PC-9 (cell line): ENCODE results near the gene MICAL2. TPM values are rescaled to one million over a fixed set of nuclear protein-coding genes. Genes with fewer than 3 reads are reported as not detected.

Experiments
- BruUV-seq: library from RNA; stranded (reverse); fragments of 400-500 nt; replicated peaks from 2 replicates; lab custom pipeline; 2021; lab: Mats Ljungman, UMichigan
- CTCF ChIA-PET: fragments of 300-600 bp; sonication (Branson Sonifier 250); formaldehyde crosslinking; loops from one replicate; lab custom pipeline; 2022; ENCODE audit warnings: antibody characterized with exemption; lab: Charles Lee
- POLR2A ChIA-PET: fragments of 300-600 bp; sonication (Branson Sonifier 250); formaldehyde crosslinking; loops from one replicate; lab custom pipeline; 2022; ENCODE audit warnings: antibody characterized with exemption; ENCODE audit not compliant: unreplicated experiment; lab: Charles Lee
- DNase-seq, 2 experiments: peaks; one replicate each; pipeline versions ENCODE4 v3.0.0 to v3.0.0-alpha.2; 2015 to 2022; ENCODE audit warnings: mixed read lengths in 1 of 2
- H2AFZ ChIP-seq: fragments of 200-600 bp; sonication (generic); 2 replicates; pipeline ENCODE4 v1.8.1; 2017; ENCODE audit warnings: antibody characterized with exemption
- H3F3A ChIP-seq: fragments of 200-600 bp; sonication (generic); 2 replicates; pipeline ENCODE4 v1.8.1; 2017; ENCODE audit warnings: antibody characterized with exemption, mild to moderate bottlenecking, low read depth; ENCODE audit not compliant: insufficient read depth
- H3K27ac ChIP-seq: fragments of 200-600 bp; sonication (generic); 2 replicates; pipeline ENCODE4 v1.6.1; 2016; ENCODE audit warnings: mixed run types
- H3K27me3 ChIP-seq: fragments of 200-600 bp; sonication (generic); 2 replicates; pipeline ENCODE4 v1.6.1; 2016; ENCODE audit warnings: low read depth, mixed run types; ENCODE audit not compliant: insufficient read depth
- H3K36me3 ChIP-seq: fragments of 200-600 bp; sonication (generic); 2 replicates; pipeline ENCODE4 v1.6.1; 2016; ENCODE audit warnings: low read depth, mixed run types
- H3K4me1 ChIP-seq: fragments of 200-600 bp; sonication (generic); replicated peaks from 2 replicates; pipeline ENCODE4 v1.6.1; 2016; ENCODE audit warnings: mixed run types; ENCODE audit not compliant: insufficient read depth
- H3K4me2 ChIP-seq: fragments of 200-600 bp; sonication (generic); 2 replicates; pipeline ENCODE4 v1.6.1; 2017; ENCODE audit warnings: mixed run types
- H3K4me3 ChIP-seq: fragments of 200-600 bp; sonication (generic); 2 replicates; pipeline ENCODE4 v1.6.1; 2016; ENCODE audit warnings: mixed run types
- H3K79me2 ChIP-seq: fragments of 200-600 bp; sonication (generic); 2 replicates; pipeline ENCODE4 v1.6.1; 2017; ENCODE audit warnings: low read depth, mixed run types
- H3K9me2 ChIP-seq: fragments of 200-600 bp; sonication (generic); 2 replicates; pipeline ENCODE4 v1.8.1; 2017; ENCODE audit warnings: mild to moderate bottlenecking; ENCODE audit not compliant: insufficient read depth
- H3K9me3 ChIP-seq: fragments of 200-600 bp; sonication (generic); 2 replicates; pipeline ENCODE4 v1.8.1; 2016; ENCODE audit warnings: low read depth; ENCODE audit not compliant: insufficient read depth
- H4K20me1 ChIP-seq: fragments of 200-600 bp; sonication (generic); 2 replicates; pipeline ENCODE4 v1.8.1; 2017; ENCODE audit not compliant: insufficient read depth
- CTCF ChIP-seq: fragments of 200-600 bp; sonication (generic); conservative IDR thresholded peaks from 2 replicates; pipeline ENCODE4 v1.6.1; 2017; ENCODE audit warnings: mixed run types, antibody characterized with exemption, mild to moderate bottlenecking, moderate library complexity
- EZH2 ChIP-seq: fragments of 200-600 bp; sonication (generic); IDR thresholded peaks from 2 replicates; pipeline ENCODE4 v1.8.0; 2017; ENCODE audit warnings: antibody characterized with exemption, low read depth
- intact Hi-C: fragments of 100-400 bp; cut with micrococcal nuclease; formaldehyde crosslinking; loops from one replicate; pipeline ENCODE4 v1.10.0; 2022; ENCODE audit not compliant: unreplicated experiment
- total RNA-seq: library from RNA; stranded (reverse); gene quantifications from 2 replicates; pipeline ENCODE4 v1.2.3, GENCODE V29; 2021

Gene MICAL2
- total RNA-seq, 1 experiment from 2014 or later = 32.4 TPM

GRCh38 chr11:12139144-12139881 is 28.9 kb downstream of the MICAL2 start:
- H2AFZ ChIP-seq = no peak overlapping the region
- H3K36me3 ChIP-seq = 0 out of 2 replicates have a peak, but pooled peaks cover 10% of the 10 kb centered on the region
- ChIA-PET CTCF (no interaction called here), POLR2A (no interaction called here)
- H3K4me1 ChIP-seq = peaks cover 27% of the 10 kb centered on the region
- no peak overlapping the region for H3K4me3 ChIP-seq
- intact Hi-C loops = no loop called here
- H3K9me3 ChIP-seq = no peaks in the 10 kb centered on the region
- BruUV-seq = no TSS peak
- H3K27me3 ChIP-seq = no peaks in the 10 kb centered on the region
- no peaks in the 10 kb centered on the region for H3K9me2 ChIP-seq
- no peak for DNase-seq
- no peak overlapping the region for H3K27ac ChIP-seq
- no peaks in the 10 kb centered on the region; the same call in 1 of the 2 replicates for H3F3A ChIP-seq
- H3K79me2 ChIP-seq = 0 out of 2 replicates have a peak, but pooled peaks cover 4% of the 10 kb centered on the region
- no peaks in the 10 kb centered on the region for H4K20me1 ChIP-seq
- no peak overlapping the region for H3K4me2 ChIP-seq
- TF ChIP-seq EZH2 (no peak), CTCF (no peak)

GRCh38 chr11:12140186-12140793 is 29.9 kb downstream of the MICAL2 start:
- CTCF ChIA-PET = no interaction called here
- no TSS peak for BruUV-seq

GRCh38 chr11:12141283-12141682 is 30.9 kb downstream of the MICAL2 start:
- Histone ChIP-seq H2AFZ (no peak overlapping the region), H3K9me3 (no peaks in the 10 kb centered on the region), H3K4me1 (peaks cover 27% of the 10 kb centered on the region), H4K20me1 (no peaks in the 10 kb centered on the region), H3K27ac (no peak overlapping the region), H3K79me2 (no peaks in the 10 kb centered on the region), H3K36me3 (0 out of 2 replicates have a peak, but pooled peaks cover 10% of the 10 kb centered on the region), H3F3A (no peaks in the 10 kb centered on the region; the same call in 1 of the 2 replicates), H3K9me2 (no peaks in the 10 kb centered on the region), H3K4me2 (no peak overlapping the region), H3K27me3 (no peaks in the 10 kb centered on the region), H3K4me3 (no peak overlapping the region)
- ChIA-PET POLR2A (no interaction called here), CTCF (no interaction called here)
- BruUV-seq = no TSS peak
- TF ChIP-seq EZH2 (no peak), CTCF (no peak)
- intact Hi-C loops = no loop called here
- DNase-seq = no peak

More at GRCh38 chr11:12140186-12140793, 29.9 kb downstream of the MICAL2 start:
- Histone ChIP-seq H3K36me3 (0 out of 2 replicates have a peak, but pooled peaks cover 10% of the 10 kb centered on the region), H3K9me3 (no peaks in the 10 kb centered on the region), H3K27ac (no peak overlapping the region), H3F3A (no peaks in the 10 kb centered on the region; the same call in 1 of the 2 replicates), H3K9me2 (no peaks in the 10 kb centered on the region), H2AFZ (no peak overlapping the region), H3K4me2 (no peak overlapping the region), H3K79me2 (no peaks in the 10 kb centered on the region), H3K27me3 (no peaks in the 10 kb centered on the region), H4K20me1 (no peaks in the 10 kb centered on the region), H3K4me3 (no peak overlapping the region), H3K4me1 (peaks cover 27% of the 10 kb centered on the region)
- TF ChIP-seq CTCF (no peak), EZH2 (no peak)
- intact Hi-C loops = no loop called here
- POLR2A ChIA-PET = no interaction called here
- peak in 1 of 2 experiments; percentile 52 for DNase-seq
